HG03097 (cell line): ENCODE results near the gene NUMB.

Experiments
- ATAC-seq: cut with Tn5 transposase; IDR thresholded peaks from one replicate; pipeline ENCODE4 v1.9.1; 2021; ENCODE audit not compliant: unreplicated experiment, low FRiP score

NUMB gene

GRCh38 chr14:73236752-73237218 lies 221.6 kb downstream of the NUMB start:
- no peak for ATAC-seq

- ATAC-seq: no peak
Observed at GRCh38 chr14:73236157-73236556, 222.2 kb downstream of the NUMB start.

- ATAC-seq: no peak
Observed at GRCh38 chr14:73235531-73236155, 222.7 kb downstream of the NUMB start.

GRCh38 chr14:73234586-73235394 lies 223.6 kb downstream of the NUMB start:
- ATAC-seq: no peak

GRCh38 chr14:73234029-73234428 lies 224.3 kb downstream of the NUMB start:
- ATAC-seq: no peak

- ATAC-seq: no peak
Observed at GRCh38 chr14:73233564-73233963, 224.8 kb downstream of the NUMB start.

- ATAC-seq: no peak
Observed at GRCh38 chr14:73232984-73233383, 225.4 kb downstream of the NUMB start.

- no peak for ATAC-seq
Observed at GRCh38 chr14:73231981-73232851, 226.1 kb downstream of the NUMB start.

GRCh38 chr14:73230051-73230450 lies 228.3 kb downstream of the NUMB start:
- no peak for ATAC-seq

- no peak for ATAC-seq
Observed at GRCh38 chr14:73227812-73228781, 230.2 kb downstream of the NUMB start.

GRCh38 chr14:73225496-73225895 lies 232.8 kb downstream of the NUMB start:
- ATAC-seq: no peak
